ENCODE data around the gene PMM1. TPM values are rescaled to one million over a fixed set of nuclear protein-coding genes. Genes with fewer than 3 reads are reported as not detected.
A peak's percentile ranks its signal among the peaks of the same experiment; 100 is the strongest.

Gene PMM1
- total RNA-seq, 1 donor from 2014 or later, result 39.4 TPM

DNA sequence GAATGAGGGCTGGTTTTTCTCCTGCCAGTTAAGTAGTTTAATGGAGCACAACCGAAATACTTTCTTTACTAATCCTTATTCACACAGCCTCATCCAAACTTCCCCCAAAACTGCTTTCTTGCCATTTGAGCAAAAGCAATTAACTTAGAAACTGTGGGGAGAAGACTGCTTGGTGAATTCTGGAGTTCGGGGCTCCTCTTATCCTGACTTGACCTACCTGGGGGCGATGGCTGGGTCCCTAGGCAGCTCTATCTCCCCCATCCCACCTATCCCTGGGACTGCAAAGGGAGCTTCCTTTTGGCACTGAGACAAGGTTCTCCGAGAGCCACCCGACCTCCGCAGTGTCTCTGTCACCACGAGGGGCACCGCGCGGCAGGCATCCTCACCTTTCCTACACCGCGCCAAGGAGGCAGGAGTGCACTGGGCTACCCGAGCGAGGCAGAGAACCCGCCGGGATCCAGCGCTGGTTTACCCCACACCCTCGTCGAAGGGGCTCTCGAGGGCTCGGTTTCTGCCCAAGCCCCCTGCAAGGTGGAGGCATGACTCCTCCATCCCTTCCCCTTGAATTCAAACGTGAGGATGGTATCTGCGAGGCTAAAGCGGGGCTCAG lies 30.4 kb upstream of the PMM1 start:
- H3K9me3 ChIP-seq (ENCODE audit: insufficient read depth, low read depth, low read length), result no peaks in the 10 kb centered on the region
- peaks cover 34% of the 10 kb centered on the region for H4K20me1 ChIP-seq (ENCODE audit: insufficient read depth, low read length)
- H3K9ac ChIP-seq (ENCODE audit: low read length), result peak overlapping the region; percentile 98
- peak overlapping the region; percentile 96 for H3K4me3 ChIP-seq (ENCODE audit: insufficient read depth, low read depth, low read length)
- H3K36me3 ChIP-seq (ENCODE audit: insufficient read depth, low read length), result peaks cover 4% of the 10 kb centered on the region
- H3K4me1 ChIP-seq (ENCODE audit: insufficient read depth, low read length), result peaks cover 15% of the 10 kb centered on the region
- H3K27ac Mint-ChIP-seq (ENCODE audit: unreplicated experiment), result peak overlapping the region; percentile 78
- peak overlapping the region; percentile 96 for H3K4me2 ChIP-seq (ENCODE audit: low read length)
- H3K27ac ChIP-seq (ENCODE audit: low read depth, low read length), result peak overlapping the region; percentile 98
- H3K9me3 Mint-ChIP-seq (ENCODE audit: unreplicated experiment), result no peaks in the 10 kb centered on the region
- H3K4me3 Mint-ChIP-seq (ENCODE audit: unreplicated experiment), result peak overlapping the region; percentile 99
- no peak for FAIRE-seq
- no peak for DNase-seq (ENCODE audit: low read depth)
- peak overlapping the region; percentile 73 for H2AFZ ChIP-seq (ENCODE audit: low read depth, low read length)
- no peaks in the 10 kb centered on the region for H3K27me3 ChIP-seq (ENCODE audit: insufficient read depth, low read length)
- H3K4me1 Mint-ChIP-seq (ENCODE audit: low read depth, unreplicated experiment), result peaks cover 5% of the 10 kb centered on the region
- peaks cover 82% of the 10 kb centered on the region for H3K79me2 ChIP-seq (ENCODE audit: insufficient read depth, low read length)
- H3K27me3 Mint-ChIP-seq (ENCODE audit: low read depth, unreplicated experiment), result no peaks in the 10 kb centered on the region
- peaks cover under 1% of the 10 kb centered on the region for H3K36me3 Mint-ChIP-seq (ENCODE audit: low read depth, unreplicated experiment)
- TF ChIP-seq, protein P1, sequence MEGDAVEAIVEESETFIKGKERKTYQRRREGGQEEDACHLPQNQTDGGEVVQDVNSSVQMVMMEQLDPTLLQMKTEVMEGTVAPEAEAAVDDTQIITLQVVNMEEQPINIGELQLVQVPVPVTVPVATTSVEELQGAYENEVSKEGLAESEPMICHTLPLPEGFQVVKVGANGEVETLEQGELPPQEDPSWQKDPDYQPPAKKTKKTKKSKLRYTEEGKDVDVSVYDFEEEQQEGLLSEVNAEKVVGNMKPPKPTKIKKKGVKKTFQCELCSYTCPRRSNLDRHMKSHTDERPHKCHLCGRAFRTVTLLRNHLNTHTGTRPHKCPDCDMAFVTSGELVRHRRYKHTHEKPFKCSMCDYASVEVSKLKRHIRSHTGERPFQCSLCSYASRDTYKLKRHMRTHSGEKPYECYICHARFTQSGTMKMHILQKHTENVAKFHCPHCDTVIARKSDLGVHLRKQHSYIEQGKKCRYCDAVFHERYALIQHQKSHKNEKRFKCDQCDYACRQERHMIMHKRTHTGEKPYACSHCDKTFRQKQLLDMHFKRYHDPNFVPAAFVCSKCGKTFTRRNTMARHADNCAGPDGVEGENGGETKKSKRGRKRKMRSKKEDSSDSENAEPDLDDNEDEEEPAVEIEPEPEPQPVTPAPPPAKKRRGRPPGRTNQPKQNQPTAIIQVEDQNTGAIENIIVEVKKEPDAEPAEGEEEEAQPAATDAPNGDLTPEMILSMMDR (IDR thresholded peaks at IDR 0.05; ENCODE audit: insufficient read depth, low read depth, low read length), result no peak
- no peak for TF ChIP-seq EZH2 (IDR thresholded peaks at IDR 0.05; ENCODE audit: insufficient read depth, low read length)

DNA sequence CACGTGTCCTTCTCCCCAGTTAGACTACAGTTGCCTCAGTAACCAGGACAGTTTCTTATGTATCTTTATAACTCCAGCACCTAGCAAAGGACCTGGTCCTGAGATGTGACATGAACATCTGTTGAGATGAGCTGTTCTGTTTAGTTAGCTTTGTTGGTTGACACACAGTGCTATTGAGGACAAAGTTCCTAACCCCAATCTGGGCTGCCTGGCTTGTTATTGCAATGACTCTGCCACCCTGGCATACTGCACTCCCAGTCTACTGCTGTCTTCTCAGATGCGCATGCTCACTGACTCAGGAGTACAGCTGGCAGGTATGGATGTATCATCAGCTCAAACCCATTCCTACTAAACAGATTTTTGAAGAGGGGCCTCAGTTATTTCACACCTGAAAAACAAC lies 23.8 kb upstream of the PMM1 start:
- Mint-ChIP-seq H3K4me1 (ENCODE audit: low read depth, unreplicated experiment) (peaks cover 2% of the 10 kb centered on the region), H3K9me3 (ENCODE audit: unreplicated experiment) (no peaks in the 10 kb centered on the region), H3K27ac (ENCODE audit: unreplicated experiment) (no peak overlapping the region), H3K36me3 (ENCODE audit: low read depth, unreplicated experiment) (peaks cover 7% of the 10 kb centered on the region), H3K27me3 (ENCODE audit: low read depth, unreplicated experiment) (no peaks in the 10 kb centered on the region), H3K4me3 (ENCODE audit: unreplicated experiment) (no peak overlapping the region)
- peaks cover 5% of the 10 kb centered on the region for H3K36me3 ChIP-seq (ENCODE audit: insufficient read depth, low read length)
- no peak for DNase-seq (ENCODE audit: low read depth)
- peaks cover 58% of the 10 kb centered on the region for H4K20me1 ChIP-seq (ENCODE audit: insufficient read depth, low read length)
- no peak overlapping the region for H3K4me3 ChIP-seq (ENCODE audit: insufficient read depth, low read depth, low read length)
- TF ChIP-seq, protein P1 (IDR thresholded peaks at IDR 0.05; ENCODE audit: insufficient read depth, low read depth, low read length), result no peak
- TF ChIP-seq EZH2 (IDR thresholded peaks at IDR 0.05; ENCODE audit: insufficient read depth, low read length), result no peak
- H3K9ac ChIP-seq (ENCODE audit: low read length), result no peak overlapping the region
- no peaks in the 10 kb centered on the region for H3K9me3 ChIP-seq (ENCODE audit: insufficient read depth, low read depth, low read length)
- H2AFZ ChIP-seq (ENCODE audit: low read depth, low read length), result no peak overlapping the region
- no peak overlapping the region for H3K4me2 ChIP-seq (ENCODE audit: low read length)
- H3K27me3 ChIP-seq (ENCODE audit: insufficient read depth, low read length), result no peaks in the 10 kb centered on the region
- no peak overlapping the region for H3K27ac ChIP-seq (ENCODE audit: low read depth, low read length)
- H3K79me2 ChIP-seq (ENCODE audit: insufficient read depth, low read length), result peaks cover 49% of the 10 kb centered on the region
- H3K4me1 ChIP-seq (ENCODE audit: insufficient read depth, low read length), result no peaks in the 10 kb centered on the region
- FAIRE-seq, result no peak

DNA sequence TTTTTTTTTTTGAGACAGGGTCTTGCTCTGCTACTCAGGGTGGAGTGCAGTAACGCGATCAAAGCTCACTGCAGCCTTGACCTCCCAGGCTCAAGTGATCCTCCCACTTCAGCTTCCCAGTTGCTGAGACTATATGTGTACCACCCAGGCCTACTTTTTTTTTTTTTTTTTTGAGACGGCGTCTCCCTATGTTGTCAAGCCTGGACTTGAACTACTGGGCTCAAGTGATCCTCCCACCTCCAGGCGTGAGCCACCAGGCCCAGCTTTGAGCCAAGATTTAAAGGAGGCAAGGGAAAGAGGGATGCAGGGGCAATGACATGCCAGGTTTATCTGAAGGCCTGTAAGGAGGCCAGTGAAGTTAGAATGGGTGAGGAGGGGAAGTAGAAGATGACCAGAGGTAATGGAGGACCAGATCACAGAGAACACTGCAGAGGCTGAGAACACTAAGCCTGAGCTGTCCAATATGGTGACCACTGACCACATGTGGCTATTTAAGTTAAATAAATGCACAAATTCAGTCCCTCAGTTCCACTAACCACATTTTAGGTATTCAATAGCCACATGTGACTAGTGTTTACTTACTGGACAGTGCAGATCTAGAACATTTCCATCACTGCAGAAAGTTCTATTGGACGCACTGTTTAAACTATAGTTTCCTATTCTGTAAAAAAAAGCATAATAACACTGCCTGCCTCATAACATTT lies 23.1 kb upstream of the PMM1 start:
- H3K79me2 ChIP-seq (ENCODE audit: insufficient read depth, low read length), result peaks cover 44% of the 10 kb centered on the region
- no peak overlapping the region for H3K27ac Mint-ChIP-seq (ENCODE audit: unreplicated experiment)
- no peak for FAIRE-seq

More for the DNA sequence above, 23.1 kb upstream of the PMM1 start:
- H3K4me2 ChIP-seq (ENCODE audit: low read length), result no peak overlapping the region
- TF ChIP-seq EZH2 (IDR thresholded peaks at IDR 0.05; ENCODE audit: insufficient read depth, low read length), result no peak
- TF ChIP-seq, protein P1 (IDR thresholded peaks at IDR 0.05; ENCODE audit: insufficient read depth, low read depth, low read length), result no peak
- H3K4me3 Mint-ChIP-seq (ENCODE audit: unreplicated experiment), result no peak overlapping the region
- H4K20me1 ChIP-seq (ENCODE audit: insufficient read depth, low read length), result peaks cover 60% of the 10 kb centered on the region
- no peaks in the 10 kb centered on the region for H3K9me3 Mint-ChIP-seq (ENCODE audit: unreplicated experiment)
- no peak overlapping the region for H3K4me3 ChIP-seq (ENCODE audit: insufficient read depth, low read depth, low read length)
- no peaks in the 10 kb centered on the region for H3K27me3 Mint-ChIP-seq (ENCODE audit: low read depth, unreplicated experiment)
- H2AFZ ChIP-seq (ENCODE audit: low read depth, low read length), result no peak overlapping the region
- peaks cover 2% of the 10 kb centered on the region for H3K4me1 Mint-ChIP-seq (ENCODE audit: low read depth, unreplicated experiment)
- H3K4me1 ChIP-seq (ENCODE audit: insufficient read depth, low read length), result no peaks in the 10 kb centered on the region
- peaks cover 5% of the 10 kb centered on the region for H3K36me3 ChIP-seq (ENCODE audit: insufficient read depth, low read length)
- peaks cover 9% of the 10 kb centered on the region for H3K36me3 Mint-ChIP-seq (ENCODE audit: low read depth, unreplicated experiment)
- H3K27ac ChIP-seq (ENCODE audit: low read depth, low read length), result no peak overlapping the region
- no peaks in the 10 kb centered on the region for H3K9me3 ChIP-seq (ENCODE audit: insufficient read depth, low read depth, low read length)
- no peaks in the 10 kb centered on the region for H3K27me3 ChIP-seq (ENCODE audit: insufficient read depth, low read length)
- H3K9ac ChIP-seq (ENCODE audit: low read length), result no peak overlapping the region
- DNase-seq (ENCODE audit: low read depth), result no peak
